Measurements from ENCODE around the gene GGA1. TPM values are rescaled to one million over a fixed set of nuclear protein-coding genes. Genes with fewer than 3 reads are reported as not detected.

The GGA1 gene
- total RNA-seq, 4 donors from 2014 or later: 28.7 to 50.7 (median 33.9) TPM

- TF ChIP-seq CTCF (IDR thresholded peaks at IDR 0.05): no peak
- no peak for DNase-seq (ENCODE audit: low spot score)
- ATAC-seq (ENCODE audit: low FRiP score): no peak
Observed at GRCh38 chr22:37616201-37617083, 7.8 kb downstream of the GGA1 start.

GRCh38 chr22:37617431-37617830, 8.8 kb downstream of the GGA1 start:
- no peak for TF ChIP-seq CTCF (IDR thresholded peaks at IDR 0.05)
- DNase-seq (ENCODE audit: low spot score) (no peak), ATAC-seq (ENCODE audit: low FRiP score) (no peak)

- TF ChIP-seq CTCF (IDR thresholded peaks at IDR 0.05): no peak
- no peak for DNase-seq (ENCODE audit: low spot score)
Observed at GRCh38 chr22:37618072-37618656, 9.5 kb downstream of the GGA1 start.

GRCh38 chr22:37618674-37619073, 10.0 kb downstream of the GGA1 start:
- no peak for TF ChIP-seq CTCF (IDR thresholded peaks at IDR 0.05)
- DNase-seq (ENCODE audit: low spot score) (no peak), ATAC-seq (ENCODE audit: low FRiP score) (no peak)

More at GRCh38 chr22:37618072-37618656, 9.5 kb downstream of the GGA1 start:
- ATAC-seq (ENCODE audit: low FRiP score): no peak

GRCh38 chr22:37619991-37620390, 11.4 kb downstream of the GGA1 start:
- ATAC-seq (ENCODE audit: low FRiP score) (no peak), DNase-seq (ENCODE audit: low spot score) (no peak)
- no peak for TF ChIP-seq CTCF (IDR thresholded peaks at IDR 0.05)

- TF ChIP-seq CTCF (IDR thresholded peaks at IDR 0.05): no peak
Observed at GRCh38 chr22:37621352-37621860, 12.8 kb downstream of the GGA1 start.

More at GRCh38 chr22:37621352-37621860, 12.8 kb downstream of the GGA1 start:
- ATAC-seq (ENCODE audit: low FRiP score) (no peak), DNase-seq (ENCODE audit: low spot score) (no peak)
